ENCODE data around the gene OR6X1.
"Not testable (repeated sequence)": the region's sequence is repeated elsewhere in the genome, so short reads cannot be mapped to it uniquely, and the experiment has no call there.

OR6X1 gene

DNA sequence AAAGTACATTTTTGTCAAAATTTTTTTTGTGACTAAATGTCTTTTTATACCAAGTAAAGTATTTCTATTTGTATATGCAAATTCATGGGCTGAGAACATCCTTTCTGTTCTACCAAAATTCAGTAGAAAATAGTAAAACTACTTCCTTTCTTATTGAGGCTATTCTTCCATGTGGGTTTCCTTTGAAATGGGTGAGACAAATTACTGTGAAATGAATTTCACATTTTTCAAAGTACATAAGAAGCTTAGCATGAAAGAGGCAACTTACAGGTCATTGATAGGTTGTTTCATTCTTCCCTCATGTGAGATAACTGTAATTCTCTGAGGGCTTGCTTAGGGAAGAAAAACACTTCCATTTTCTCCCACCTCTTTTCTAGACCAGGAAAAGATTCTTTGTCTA is 1.0 kb upstream of the OR6X1 start:
- in situ Hi-C loops (cut with MboI; ENCODE audit: low sequenced_read_pairs) = no loop called here

DNA sequence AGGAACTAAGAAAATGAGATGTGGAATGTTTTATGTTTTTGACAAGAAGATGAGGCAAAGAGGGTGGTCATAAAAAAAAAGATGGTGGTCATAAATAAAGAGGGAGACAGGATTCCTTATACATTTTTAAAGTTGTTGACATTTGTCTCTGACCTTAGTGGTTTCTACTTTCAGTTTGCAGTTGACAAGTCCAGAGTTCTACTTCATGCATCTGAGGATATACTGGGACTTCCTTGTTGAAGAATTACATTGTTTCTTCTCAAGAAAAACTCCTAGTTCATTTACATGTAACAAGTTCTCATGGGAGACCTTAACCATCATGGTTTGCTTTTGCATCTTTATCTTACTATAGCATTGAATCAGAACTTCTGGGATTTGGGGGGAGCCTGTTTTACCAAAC is 1.2 kb downstream of the OR6X1 start:
- in situ Hi-C loops (cut with MboI; ENCODE audit: low sequenced_read_pairs) = no loop called here

- in situ Hi-C loops (cut with MboI; ENCODE audit: low sequenced_read_pairs) = no loop called here
These were observed 2.5 kb downstream of the OR6X1 start for GRCh38 chr11:123751781-123752180.

DNA sequence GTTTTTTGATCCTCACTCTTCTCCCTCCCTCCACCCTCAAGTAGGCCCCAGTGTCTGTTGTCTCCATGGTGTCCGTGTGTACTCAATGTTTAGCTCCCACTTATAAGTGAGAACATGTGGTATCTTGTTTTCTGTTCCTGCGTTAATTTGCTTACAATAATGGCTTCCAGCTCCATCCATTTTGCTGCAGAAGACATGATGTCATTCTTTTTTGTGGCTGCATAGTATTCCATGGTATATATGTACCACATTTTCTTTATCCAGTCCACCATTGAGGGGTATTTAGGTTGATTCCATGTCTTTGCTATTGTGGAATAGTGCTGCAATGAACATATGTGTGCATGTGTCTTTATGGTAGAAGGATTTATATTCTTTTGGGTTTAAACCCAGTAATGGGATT is 6.0 kb downstream of the OR6X1 start:
- in situ Hi-C loops (cut with MboI; ENCODE audit: low sequenced_read_pairs) = not testable (repeated sequence)

GRCh38 chr11:123745764-123746451 is 8.4 kb downstream of the OR6X1 start:
- in situ Hi-C loops (cut with MboI; ENCODE audit: low sequenced_read_pairs) = no loop called here

GRCh38 chr11:123742724-123743120 is 11.6 kb downstream of the OR6X1 start:
- in situ Hi-C loops (cut with MboI; ENCODE audit: low sequenced_read_pairs) = no loop called here

DNA sequence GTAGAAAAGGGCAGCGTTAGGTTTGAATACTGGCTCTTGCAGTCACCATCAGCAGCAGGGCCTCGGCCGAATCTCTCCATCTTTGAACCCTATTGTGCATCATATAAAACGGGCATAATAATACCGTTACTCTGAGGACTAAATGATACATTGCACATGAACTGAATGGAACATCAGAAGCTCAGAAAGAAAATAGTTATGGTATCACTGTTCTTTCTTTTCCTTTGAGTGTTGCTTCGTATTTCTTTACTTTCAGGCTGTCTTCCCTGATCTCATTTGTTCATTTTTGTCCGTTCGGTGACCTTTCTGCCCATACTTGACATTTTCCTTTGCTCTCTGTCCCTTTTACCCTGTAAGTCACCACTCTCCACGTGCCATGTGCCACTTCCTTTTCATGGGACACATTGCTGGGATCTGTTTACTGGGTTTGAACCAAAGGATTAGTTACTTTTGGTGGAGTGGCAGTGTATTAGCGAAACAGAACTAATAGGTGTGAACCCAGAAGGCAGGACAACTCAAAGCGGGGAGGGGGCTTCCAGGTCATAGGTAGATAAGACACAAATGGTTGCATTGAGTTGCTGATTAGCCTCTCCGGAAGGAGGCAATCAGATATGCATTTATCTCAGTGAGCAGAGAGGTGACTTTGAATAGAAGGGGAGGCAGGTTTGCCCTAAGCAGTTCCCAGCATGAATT is 12.1 kb downstream of the OR6X1 start:
- in situ Hi-C loops (cut with MboI; ENCODE audit: low sequenced_read_pairs) = no loop called here

- in situ Hi-C loops (cut with MboI; ENCODE audit: low sequenced_read_pairs) = no loop called here
These were observed 12.9 kb downstream of the OR6X1 start, which contains the start of gene ZNF202 for GRCh38 chr11:123741159-123742030. ZNF202 (minus strand) TSS chr11:123741660; CDS start chr11:123730888, 10,772 bp downstream.

GRCh38 chr11:123740787-123741158 is 13.5 kb downstream of the OR6X1 start:
- in situ Hi-C loops (cut with MboI; ENCODE audit: low sequenced_read_pairs) = no loop called here

- in situ Hi-C loops (cut with MboI; ENCODE audit: low sequenced_read_pairs) = no loop called here
These were observed 15.9 kb downstream of the OR6X1 start for GRCh38 chr11:123738374-123738773.

DNA sequence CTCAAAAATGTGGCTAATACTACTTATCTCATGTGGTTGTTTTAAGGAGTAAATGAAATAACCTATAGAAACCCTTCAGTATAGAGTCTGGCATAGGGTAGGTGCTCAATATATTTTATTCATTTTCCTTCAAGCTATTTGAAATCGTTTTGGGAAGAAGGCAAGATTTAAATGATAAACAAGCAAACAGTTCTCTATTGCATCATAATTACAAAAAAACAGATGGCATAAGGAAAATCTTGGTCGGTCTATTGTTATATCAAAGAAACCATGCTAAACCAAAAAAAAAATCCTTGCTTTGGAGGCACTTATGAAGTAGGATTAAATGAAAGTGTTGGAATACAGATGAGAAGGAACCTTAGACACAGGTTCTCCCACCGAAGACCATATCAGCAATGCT is 17.5 kb downstream of the OR6X1 start:
- in situ Hi-C loops (cut with MboI; ENCODE audit: low sequenced_read_pairs) = no loop called here

GRCh38 chr11:123729602-123730001 is 24.7 kb downstream of the OR6X1 start:
- in situ Hi-C loops (cut with MboI; ENCODE audit: low sequenced_read_pairs) = no loop called here

- in situ Hi-C loops (cut with MboI; ENCODE audit: low sequenced_read_pairs) = no loop called here
These were observed 28.2 kb downstream of the OR6X1 start for GRCh38 chr11:123725995-123726655.

DNA sequence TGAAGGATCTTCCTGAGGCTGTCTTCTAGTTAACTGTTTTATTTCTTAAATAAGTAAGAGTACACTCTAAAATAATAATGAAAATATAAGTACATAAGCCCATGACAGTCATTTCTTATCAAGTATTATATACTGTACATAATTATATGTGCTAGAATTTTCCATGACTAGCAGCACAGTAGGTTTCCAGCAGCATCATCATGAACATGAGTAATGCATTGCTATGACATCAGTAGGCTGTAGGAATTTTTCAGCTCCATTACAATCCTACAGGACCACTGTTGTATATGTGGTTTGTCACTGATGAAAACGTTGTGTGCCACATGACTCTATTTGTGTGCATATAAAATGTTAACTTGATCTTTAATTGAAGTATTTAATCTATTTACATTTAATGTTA is 34.9 kb downstream of the OR6X1 start:
- in situ Hi-C loops (cut with MboI; ENCODE audit: low sequenced_read_pairs) = no loop called here

- in situ Hi-C loops (cut with MboI; ENCODE audit: low sequenced_read_pairs) = no loop called here
These were observed 35.8 kb downstream of the OR6X1 start for GRCh38 chr11:123718469-123718868.

DNA sequence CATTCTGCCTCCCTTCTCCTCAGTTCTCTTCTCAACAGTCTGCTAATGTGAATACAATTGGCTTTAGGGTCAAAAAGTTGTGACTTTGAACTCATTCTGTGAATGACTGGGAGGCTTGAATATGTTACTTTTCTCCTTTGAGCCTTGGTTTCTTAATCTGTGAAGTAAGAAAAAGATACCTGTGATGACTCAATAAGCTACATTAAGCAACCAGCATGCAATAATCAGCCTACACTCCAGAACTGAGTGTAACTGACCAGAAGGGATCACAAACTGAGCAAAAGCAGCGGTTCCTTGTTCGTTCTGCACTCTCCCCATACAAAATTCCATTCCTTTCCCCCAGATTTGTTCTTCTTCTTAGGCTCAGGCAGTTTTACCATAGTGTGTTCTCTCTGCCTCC is 36.3 kb downstream of the OR6X1 start:
- in situ Hi-C loops (cut with MboI; ENCODE audit: low sequenced_read_pairs) = no loop called here

DNA sequence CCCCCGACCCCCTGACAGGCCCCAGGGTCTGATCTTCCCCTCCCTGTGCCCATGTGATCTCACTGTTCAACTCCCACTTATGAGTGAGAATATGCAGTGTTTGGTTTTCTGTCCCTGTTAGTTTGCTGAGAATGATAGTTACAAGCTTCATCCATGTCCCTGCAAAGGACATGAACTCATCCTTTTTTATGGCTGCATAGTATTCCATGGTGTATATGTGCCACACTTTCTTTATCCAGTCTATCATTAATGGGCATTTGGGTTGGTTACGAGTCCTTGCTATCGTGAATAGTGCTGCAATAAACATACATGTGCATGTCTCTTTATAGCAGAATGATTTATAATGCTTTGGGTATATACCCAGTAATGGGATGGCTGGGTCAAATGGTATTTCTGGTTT is 41.7 kb downstream of the OR6X1 start:
- in situ Hi-C loops (cut with MboI; ENCODE audit: low sequenced_read_pairs) = not testable (repeated sequence)

GRCh38 chr11:123707606-123708205 is 46.6 kb downstream of the OR6X1 start:
- in situ Hi-C loops (cut with MboI; ENCODE audit: low sequenced_read_pairs) = no loop called here

GRCh38 chr11:123707206-123707605 is 47.1 kb downstream of the OR6X1 start:
- in situ Hi-C loops (cut with MboI; ENCODE audit: low sequenced_read_pairs) = no loop called here

DNA sequence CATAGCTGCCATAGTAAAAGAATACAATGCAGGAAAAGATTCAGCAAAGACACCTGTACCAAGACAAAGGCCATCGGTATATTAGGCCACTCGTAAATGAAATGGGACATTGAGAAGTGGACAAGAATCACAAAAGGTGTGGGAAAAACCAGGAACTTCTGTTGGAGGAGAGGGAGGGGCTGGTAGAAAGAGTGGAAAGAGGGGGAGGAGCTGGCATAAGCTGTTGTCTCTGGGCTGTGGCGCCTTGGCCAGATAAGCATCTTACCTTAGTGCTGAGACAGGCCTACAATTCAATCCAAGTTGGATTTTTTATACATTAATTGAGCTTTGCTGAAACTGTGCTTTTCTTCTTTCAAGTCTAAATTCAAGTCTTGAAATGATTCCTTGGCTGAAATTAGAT is 50.0 kb downstream of the OR6X1 start:
- in situ Hi-C loops (cut with MboI; ENCODE audit: low sequenced_read_pairs) = no loop called here

All from HL-60/S4 treated with phorbol 12-myristate 13-acetate at 8.2 ng/mL for 4 days and 3 days (cell line).